ENCODE results near the gene FKBP11. TPM values are rescaled to one million over a fixed set of nuclear protein-coding genes. Genes with fewer than 3 reads are reported as not detected.

FKBP11 gene
- total and polyA plus RNA-seq, 2 experiments from 2014 or later = 29.5 to 94.9 TPM

Small RNAs within 50 kb of the gene (small RNA-seq; reads per million reads assigned to genes)
- gene AC073610.1 (ENCODE audit: low replicate concordance) = not detected
- not detected for gene RNU6-600P (ENCODE audit: low replicate concordance)

Other genes with a start within 250 kb of the FKBP11 start
- 71.3 and 92.5 TPM in 2 replicates for gene KANSL2, start 243.3 kb downstream of the FKBP11 start, total RNA-seq (2014; rRNA removed; shearing (Covaris generic))
- gene KANSL2, start 243.3 kb downstream of the FKBP11 start, polyA plus RNA-seq (2016; fragmentation: Nextera tagmentation; extraction: Ambion mirVana) = 29.3 and 35.1 TPM in 2 replicates
- 28.7 and 33.6 TPM in 2 replicates for gene CCNT1, start 208.8 kb downstream of the FKBP11 start, total RNA-seq (2014; rRNA removed; shearing (Covaris generic))
- 9.3 and 12.8 TPM in 2 replicates for gene CCNT1, start 208.8 kb downstream of the FKBP11 start, polyA plus RNA-seq (2016; fragmentation: Nextera tagmentation; extraction: Ambion mirVana)
- 11.8 and 16.5 TPM in 2 replicates for gene ADCY6, start 136.4 kb downstream of the FKBP11 start, total RNA-seq (2014; rRNA removed; shearing (Covaris generic))
- gene ADCY6, start 136.4 kb downstream of the FKBP11 start, polyA plus RNA-seq (2016; fragmentation: Nextera tagmentation; extraction: Ambion mirVana) = 1.0 and 1.3 TPM in 2 replicates
- gene CACNB3, start 107.0 kb downstream of the FKBP11 start, total RNA-seq (2014; rRNA removed; shearing (Covaris generic)) = 3.4 and 4.1 TPM in 2 replicates
- gene CACNB3, start 107.0 kb downstream of the FKBP11 start, polyA plus RNA-seq (2016; fragmentation: Nextera tagmentation; extraction: Ambion mirVana) = 6.2 and 6.3 TPM in 2 replicates
- 78.5 and 93.0 TPM in 2 replicates for gene DDX23, start 73.3 kb downstream of the FKBP11 start, total RNA-seq (2014; rRNA removed; shearing (Covaris generic))
- gene DDX23, start 73.3 kb downstream of the FKBP11 start, polyA plus RNA-seq (2016; fragmentation: Nextera tagmentation; extraction: Ambion mirVana) = 31.7 and 31.8 TPM in 2 replicates
- gene RND1, start 59.6 kb downstream of the FKBP11 start, total RNA-seq (2014; rRNA removed; shearing (Covaris generic)) = 7.4 and 10.4 TPM in 2 replicates
- gene RND1, start 59.6 kb downstream of the FKBP11 start, polyA plus RNA-seq (2016; fragmentation: Nextera tagmentation; extraction: Ambion mirVana) = 7.4 and 9.3 TPM in 2 replicates
- 125 and 130 TPM in 2 replicates for gene ARF3, start 32.0 kb upstream of the FKBP11 start, total RNA-seq (2014; rRNA removed; shearing (Covaris generic))
- 53.9 and 57.0 TPM in 2 replicates for gene ARF3, start 32.0 kb upstream of the FKBP11 start, polyA plus RNA-seq (2016; fragmentation: Nextera tagmentation; extraction: Ambion mirVana)
- 0.50 TPM in 1 of 2 replicates, not detected in the other for gene WNT10B, start 46.2 kb upstream of the FKBP11 start, total RNA-seq (2014; rRNA removed; shearing (Covaris generic))
- not detected in 2 replicates for gene WNT10B, start 46.2 kb upstream of the FKBP11 start, polyA plus RNA-seq (2016; fragmentation: Nextera tagmentation; extraction: Ambion mirVana)
- gene WNT1, start 52.8 kb upstream of the FKBP11 start, total RNA-seq (2014; rRNA removed; shearing (Covaris generic)) = not detected in 2 replicates
- gene WNT1, start 52.8 kb upstream of the FKBP11 start, polyA plus RNA-seq (2016; fragmentation: Nextera tagmentation; extraction: Ambion mirVana) = not detected in 2 replicates
- 0.04 and 0.10 TPM in 2 replicates for gene DDN, start 73.9 kb upstream of the FKBP11 start, total RNA-seq (2014; rRNA removed; shearing (Covaris generic))
- gene DDN, start 73.9 kb upstream of the FKBP11 start, polyA plus RNA-seq (2016; fragmentation: Nextera tagmentation; extraction: Ambion mirVana) = 0.12 TPM in 1 of 2 replicates, not detected in the other
- 27.2 and 35.4 TPM in 2 replicates for gene PRKAG1, start 93.3 kb upstream of the FKBP11 start, total RNA-seq (2014; rRNA removed; shearing (Covaris generic))
- gene PRKAG1, start 93.3 kb upstream of the FKBP11 start, polyA plus RNA-seq (2016; fragmentation: Nextera tagmentation; extraction: Ambion mirVana) = 19.1 and 19.9 TPM in 2 replicates
- gene KMT2D, start 135.3 kb upstream of the FKBP11 start, total RNA-seq (2014; rRNA removed; shearing (Covaris generic)) = 86.1 and 120 TPM in 2 replicates
- gene KMT2D, start 135.3 kb upstream of the FKBP11 start, polyA plus RNA-seq (2016; fragmentation: Nextera tagmentation; extraction: Ambion mirVana) = 17.6 and 18.3 TPM in 2 replicates
- gene RHEBL1, start 144.5 kb upstream of the FKBP11 start, total RNA-seq (2014; rRNA removed; shearing (Covaris generic)) = 6.7 and 11.8 TPM in 2 replicates
- gene RHEBL1, start 144.5 kb upstream of the FKBP11 start, polyA plus RNA-seq (2016; fragmentation: Nextera tagmentation; extraction: Ambion mirVana) = 9.4 and 10.7 TPM in 2 replicates
- not detected in 2 replicates for gene DHH, start 169.3 kb upstream of the FKBP11 start, total RNA-seq (2014; rRNA removed; shearing (Covaris generic))
- 0.09 TPM in 1 of 2 replicates, not detected in the other for gene DHH, start 169.3 kb upstream of the FKBP11 start, polyA plus RNA-seq (2016; fragmentation: Nextera tagmentation; extraction: Ambion mirVana)
- gene LMBR1L, start 185.4 kb upstream of the FKBP11 start, total RNA-seq (2014; rRNA removed; shearing (Covaris generic)) = 33.9 and 57.0 TPM in 2 replicates
- 19.8 and 24.3 TPM in 2 replicates for gene LMBR1L, start 185.4 kb upstream of the FKBP11 start, polyA plus RNA-seq (2016; fragmentation: Nextera tagmentation; extraction: Ambion mirVana)
- gene TUBA1B, start 205.9 kb upstream of the FKBP11 start, total RNA-seq (2014; rRNA removed; shearing (Covaris generic)) = 2,341 and 2,718 TPM in 2 replicates
- gene TUBA1B, start 205.9 kb upstream of the FKBP11 start, polyA plus RNA-seq (2016; fragmentation: Nextera tagmentation; extraction: Ambion mirVana) = 1,008 and 1,116 TPM in 2 replicates

All from GM23338 (cell line).